HUES64 (cell line): ENCODE results near the gene WRAP73.
A peak's percentile ranks its signal among the peaks of the same experiment; 100 is the strongest.

Source experiments
- H3K27ac ChIP-seq: 2 replicates; pipeline ENCODE4 v1.7.0; 2013; ENCODE audit warnings: low read depth, low read length, inconsistent platforms
- H3K27me3 ChIP-seq: 2 replicates; pipeline ENCODE4 v1.6.1; 2013; ENCODE audit warnings: mild to moderate bottlenecking, low read length; ENCODE audit not compliant: insufficient read depth
- H3K36me3 ChIP-seq: 2 replicates; pipeline ENCODE4 v1.6.1; 2013; ENCODE audit warnings: mild to moderate bottlenecking, low read length; ENCODE audit not compliant: insufficient read depth
- H3K4me1 ChIP-seq: 2 replicates; pipeline ENCODE4 v1.6.1; 2013; ENCODE audit warnings: mild to moderate bottlenecking, low read length, moderate library complexity; ENCODE audit not compliant: insufficient read depth
- H3K4me3 ChIP-seq: 2 replicates; pipeline ENCODE4 v1.5.1; 2013; ENCODE audit warnings: mild to moderate bottlenecking, low read length, moderate library complexity
- H3K9ac ChIP-seq: 2 replicates; pipeline ENCODE4 v1.6.1; 2013; ENCODE audit warnings: mild to moderate bottlenecking, low read depth, low read length
- H3K9me3 ChIP-seq: 2 replicates; pipeline ENCODE4 v1.6.1; 2013; ENCODE audit warnings: low read depth, low read length; ENCODE audit not compliant: insufficient read depth
- WGBS: fragments of 150-250, 120-280 bp; methylation state at CpG from one replicate; pipeline ENCODE4 v1.1.7; 2013; ENCODE audit warnings: missing lambda C conversion rate; 5-methylcytosine and 5-hydroxymethylcytosine counted together

Gene WRAP73

DNA sequence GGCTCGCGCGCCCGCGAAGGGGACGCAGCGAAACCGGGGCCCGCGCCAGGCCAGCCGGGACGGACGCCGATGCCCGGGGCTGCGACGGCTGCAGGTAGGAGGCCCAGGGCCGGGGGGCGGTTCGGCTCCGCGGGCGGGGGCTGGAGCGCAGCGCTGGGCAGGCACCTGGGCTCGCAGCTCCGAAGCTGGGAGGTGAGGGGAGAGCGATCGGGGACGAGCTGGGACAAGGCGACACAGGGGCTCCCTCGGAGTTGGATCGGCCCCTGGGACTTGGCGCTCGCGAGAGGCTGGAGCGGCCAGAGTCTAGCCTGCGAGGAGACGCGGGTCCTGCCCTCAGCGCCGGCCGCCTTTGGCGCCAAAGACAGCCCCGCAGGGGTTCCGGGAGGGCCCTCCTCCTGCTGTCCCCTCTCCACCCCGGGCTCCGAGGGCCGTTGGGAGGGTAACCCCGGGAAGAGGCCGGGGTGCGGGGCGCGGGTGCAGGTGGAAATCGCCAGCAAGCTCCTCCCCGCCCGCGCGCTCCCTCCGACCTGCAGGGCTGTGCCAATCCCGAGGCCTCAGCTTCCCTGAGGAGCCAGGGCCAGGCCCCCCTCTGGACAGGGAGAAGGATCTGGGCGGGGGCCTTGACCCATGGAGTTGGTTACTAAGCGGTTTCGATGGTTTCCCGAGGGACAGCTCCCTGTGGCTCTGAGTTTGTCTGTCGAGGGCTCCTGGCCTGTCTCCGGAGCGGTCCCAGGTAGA, 2.8 kb upstream of the WRAP73 start:
- H3K27me3 ChIP-seq = peaks cover 83% of the 10 kb centered on the region
- no peaks in the 10 kb centered on the region for H3K36me3 ChIP-seq
- H3K4me3 ChIP-seq = peak overlapping the region; percentile 48
- 1% methylated on average over 68 of the region's 68 CpGs for WGBS
- H3K9me3 ChIP-seq = no peaks in the 10 kb centered on the region
- no peak overlapping the region for H3K27ac ChIP-seq
- no peak overlapping the region for H3K9ac ChIP-seq
- H3K4me1 ChIP-seq = peaks cover 5% of the 10 kb centered on the region

DNA sequence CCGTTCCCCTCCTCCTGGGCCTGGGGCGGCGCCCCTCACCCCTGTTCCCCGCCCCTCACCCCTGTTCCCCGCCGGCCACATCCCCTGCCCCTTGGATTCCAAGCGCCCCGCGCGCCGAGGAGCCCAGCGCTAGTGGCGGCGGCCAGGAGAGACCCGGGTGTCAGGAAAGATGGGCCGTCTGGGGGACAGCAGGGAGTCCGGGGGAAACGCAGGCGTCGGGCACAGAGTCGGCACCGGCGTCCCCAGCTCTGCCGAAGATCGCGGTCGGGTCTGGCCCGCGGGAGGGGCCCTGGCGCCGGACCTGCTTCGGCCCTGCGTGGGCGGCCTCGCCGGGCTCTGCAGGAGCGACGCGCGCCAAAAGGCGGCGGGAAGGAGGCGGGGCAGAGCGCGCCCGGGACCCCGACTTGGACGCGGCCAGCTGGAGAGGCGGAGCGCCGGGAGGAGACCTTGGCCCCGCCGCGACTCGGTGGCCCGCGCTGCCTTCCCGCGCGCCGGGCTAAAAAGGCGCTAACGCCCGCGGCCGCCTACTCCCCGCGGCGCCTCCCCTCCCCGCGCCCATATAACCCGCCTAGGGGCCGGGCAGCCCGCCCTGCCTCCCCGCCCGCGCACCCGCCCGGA, 2.1 kb upstream of the WRAP73 start, which contains the start of gene TP73:
Gene TP73, plus strand, starts transcription at position 587 of the 618 bp plus-strand sequence. CDS start 29,850 bp downstream, outside the sequence.
- H3K4me3 ChIP-seq = peak within 1 kb of the TSS; percentile 48
- under 1% methylated on average over 80 of the region's 80 CpGs for WGBS
- no peak within 1 kb of the TSS for H3K27ac ChIP-seq
- no peaks in the 10 kb centered on the region for H3K9me3 ChIP-seq
- 0 out of 2 replicates have a peak, but pooled peaks cover under 1% of the 10 kb centered on the region for H3K36me3 ChIP-seq
- H3K27me3 ChIP-seq = peaks cover 77% of the 10 kb centered on the region
- peaks cover 5% of the 10 kb centered on the region for H3K4me1 ChIP-seq
- no peak within 1 kb of the TSS for H3K9ac ChIP-seq

DNA sequence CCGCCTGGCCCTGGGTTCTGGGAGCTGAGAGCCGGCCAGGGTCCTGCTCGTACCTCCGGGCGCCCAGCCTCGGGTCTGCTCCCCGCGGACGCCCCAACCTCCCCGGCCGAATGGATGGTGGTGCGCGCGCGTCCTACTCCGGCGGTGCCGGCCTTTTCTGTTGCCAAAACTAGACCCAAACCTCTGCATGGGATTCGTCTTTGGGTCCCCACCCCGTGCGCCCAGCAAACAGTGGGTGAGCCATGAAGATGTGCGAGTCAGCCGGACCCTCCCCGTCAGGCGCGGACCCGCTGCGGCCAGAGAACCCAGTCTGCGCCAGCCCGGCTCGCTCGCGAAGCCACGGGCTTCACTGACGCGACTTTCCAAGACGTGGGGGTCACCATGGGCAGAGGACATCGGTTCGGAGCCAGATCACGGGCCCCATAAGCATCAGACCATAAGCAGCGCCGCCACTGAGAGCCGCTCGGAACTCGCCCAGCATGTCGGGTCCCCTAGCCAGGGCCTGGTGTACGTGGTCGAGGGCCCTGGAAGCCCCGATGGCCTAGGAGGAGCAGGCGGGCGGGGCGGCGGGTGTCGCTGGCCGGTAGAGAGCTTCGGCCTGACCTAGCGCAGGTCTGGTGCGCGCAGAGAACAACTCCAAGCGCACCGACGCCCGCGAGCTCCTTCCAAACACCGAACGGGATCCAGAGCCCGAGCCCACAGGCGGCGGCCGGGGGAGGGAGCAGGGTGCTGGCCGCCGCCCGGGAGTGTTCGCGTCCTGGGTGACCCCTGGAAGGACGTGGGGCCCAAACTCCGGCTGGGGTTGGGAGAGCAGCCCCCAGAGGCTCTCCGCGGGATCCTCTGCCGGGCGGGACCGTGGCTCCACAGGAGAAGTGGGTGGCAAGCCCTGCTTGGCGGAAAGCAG, 1.4 kb upstream of the WRAP73 start:
- Histone ChIP-seq H3K4me3 (peak overlapping the region; percentile 48), H3K27ac (no peak overlapping the region), H3K27me3 (peaks cover 69% of the 10 kb centered on the region), H3K9me3 (no peaks in the 10 kb centered on the region), H3K36me3 (peaks cover 8% of the 10 kb centered on the region; the same call in 1 of the 2 replicates), H3K4me1 (peaks cover 5% of the 10 kb centered on the region), H3K9ac (no peak overlapping the region)
- 1% methylated on average over 83 of the region's 83 CpGs for WGBS

- no peak overlapping the region for H3K9ac ChIP-seq
- 6% methylated on average over 46 of the region's 50 CpGs for WGBS
Measured at GRCh38 chr1:3650248-3651025, 534 bp upstream of the WRAP73 start.

GRCh38 chr1:3646596-3646995, 3.3 kb downstream of the WRAP73 start:
- Histone ChIP-seq H3K27ac (no peak overlapping the region), H3K4me1 (peaks cover 5% of the 10 kb centered on the region), H3K36me3 (peaks cover 29% of the 10 kb centered on the region), H3K9me3 (no peaks in the 10 kb centered on the region), H3K27me3 (peaks cover 22% of the 10 kb centered on the region), H3K4me3 (no peak overlapping the region), H3K9ac (no peak overlapping the region)
- WGBS = 93% methylated on average over 20 of the region's 20 CpGs

More at GRCh38 chr1:3650248-3651025, 534 bp upstream of the WRAP73 start:
- Histone ChIP-seq H3K27me3 (peaks cover 61% of the 10 kb centered on the region), H3K9me3 (no peaks in the 10 kb centered on the region), H3K4me1 (peaks cover 5% of the 10 kb centered on the region), H3K4me3 (peak overlapping the region; percentile 94), H3K36me3 (peaks cover 16% of the 10 kb centered on the region; the same call in 1 of the 2 replicates), H3K27ac (no peak overlapping the region)

DNA sequence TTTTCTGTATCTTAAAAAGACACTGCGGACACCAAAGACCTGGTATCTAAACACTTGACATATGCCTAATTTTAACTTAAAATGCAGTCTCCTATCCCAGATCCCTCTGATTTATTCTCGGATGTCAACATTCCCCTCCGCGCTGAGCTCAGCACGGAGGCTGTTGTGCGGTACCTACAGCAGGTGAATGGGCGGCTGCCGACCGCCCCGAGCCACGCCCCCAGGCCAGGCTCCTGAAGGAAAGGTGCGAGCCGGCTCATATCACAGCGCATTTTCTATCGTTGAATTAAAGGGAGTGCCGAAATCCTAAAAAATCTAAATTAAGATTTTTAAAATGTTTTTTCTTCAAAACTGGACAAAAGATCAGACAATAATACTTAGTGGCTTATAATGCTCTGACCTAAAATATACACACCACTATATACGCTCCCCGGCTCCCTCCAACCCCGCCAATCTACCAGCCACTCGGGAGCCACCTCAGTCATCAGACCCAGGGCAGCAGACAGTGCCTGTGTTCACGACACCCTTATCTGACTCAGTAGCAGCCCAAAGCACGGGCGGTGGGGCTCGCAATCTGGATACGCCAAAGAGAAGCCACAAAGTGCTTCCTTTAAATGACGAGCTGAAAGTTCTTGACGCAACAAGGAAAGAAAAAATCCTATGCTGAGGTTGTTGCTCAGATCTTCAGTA, 4.1 kb downstream of the WRAP73 start:
- peaks cover 14% of the 10 kb centered on the region for H3K27me3 ChIP-seq
- no peak overlapping the region for H3K9ac ChIP-seq
- peaks cover 29% of the 10 kb centered on the region for H3K36me3 ChIP-seq
- H3K4me3 ChIP-seq = no peak overlapping the region
- WGBS = 96% methylated on average over 27 of the region's 27 CpGs
- no peaks in the 10 kb centered on the region for H3K9me3 ChIP-seq
- peaks cover 5% of the 10 kb centered on the region for H3K4me1 ChIP-seq
- no peak overlapping the region for H3K27ac ChIP-seq

- no peak overlapping the region for H3K27ac ChIP-seq
- WGBS = 97% methylated on average over 43 of the region's 43 CpGs
- H3K36me3 ChIP-seq = peaks cover 29% of the 10 kb centered on the region
Measured at GRCh38 chr1:3645247-3645646, 4.7 kb downstream of the WRAP73 start.

DNA sequence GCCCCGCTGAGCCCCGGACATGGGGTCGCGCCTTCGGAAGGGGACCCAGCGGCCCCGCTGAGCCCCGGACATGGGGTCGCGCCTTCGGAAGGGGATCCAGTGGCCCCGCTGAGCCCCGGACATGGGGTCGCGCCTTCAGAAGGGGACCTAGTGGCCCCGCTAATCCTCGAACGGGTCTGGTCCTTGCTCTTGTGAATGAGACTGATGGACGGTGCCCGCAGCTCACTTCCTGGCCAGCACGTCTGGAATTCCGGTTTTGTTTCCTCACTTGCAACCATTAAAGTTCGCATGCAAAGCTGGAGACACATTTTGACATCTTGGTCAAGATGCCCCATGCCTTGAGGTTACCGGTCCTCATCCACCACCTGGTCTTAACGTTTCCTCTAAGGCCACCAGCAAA, 5.6 kb downstream of the WRAP73 start:
- no peak overlapping the region for H3K4me3 ChIP-seq
- H3K4me1 ChIP-seq = no peaks in the 10 kb centered on the region
- no peaks in the 10 kb centered on the region for H3K9me3 ChIP-seq
- H3K27ac ChIP-seq = no peak overlapping the region
- WGBS = 92% methylated on average over 18 of the region's 25 CpGs
- peaks cover 32% of the 10 kb centered on the region for H3K36me3 ChIP-seq
- H3K9ac ChIP-seq = no peak overlapping the region
- peaks cover 2% of the 10 kb centered on the region; the same call in 1 of the 2 replicates for H3K27me3 ChIP-seq

More at GRCh38 chr1:3645247-3645646, 4.7 kb downstream of the WRAP73 start:
- no peak overlapping the region for H3K9ac ChIP-seq
- peaks cover 9% of the 10 kb centered on the region for H3K27me3 ChIP-seq
- no peaks in the 10 kb centered on the region for H3K9me3 ChIP-seq
- no peak overlapping the region for H3K4me3 ChIP-seq
- H3K4me1 ChIP-seq = peaks cover 2% of the 10 kb centered on the region

GRCh38 chr1:3642919-3643675, 6.8 kb downstream of the WRAP73 start:
- Histone ChIP-seq H3K4me1 (no peaks in the 10 kb centered on the region), H3K4me3 (no peak overlapping the region), H3K27ac (no peak overlapping the region), H3K36me3 (peaks cover 39% of the 10 kb centered on the region), H3K9me3 (no peaks in the 10 kb centered on the region), H3K27me3 (no peaks in the 10 kb centered on the region), H3K9ac (no peak overlapping the region)
- 91% methylated on average over 35 of the region's 43 CpGs for WGBS
